Activated CD4-positive, alpha-beta T cell treated with anti-CD3 and anti-CD28 coated beads for 36 hours (primary cell): ENCODE measurements around the gene F13B. TPM values are rescaled to one million over a fixed set of nuclear protein-coding genes. Genes with fewer than 3 reads are reported as not detected.
"Not testable (repeated sequence)": the region's sequence is repeated elsewhere in the genome, so short reads cannot be mapped to it uniquely, and the experiment has no call there.

Experiments
- ATAC-seq: fragments of 200-7000 bp; cut with Tn5 transposase; one replicate; pipeline ENCODE4 v1.10.0; 2021; ENCODE audit warnings: mild to moderate bottlenecking, moderate library complexity
- CTCF ChIA-PET: fragments of 350-600 bp; sonication (Branson Sonifier 250); formaldehyde crosslinking; loops from one replicate; lab custom pipeline; 2021; ENCODE audit warnings: antibody characterized with exemption; lab: Charles Lee
- POLR2A ChIA-PET: fragments of 350-600 bp; sonication (Branson Sonifier 250); formaldehyde crosslinking; loops from one replicate; lab custom pipeline; 2021; ENCODE audit warnings: antibody characterized with exemption, inconsistent platforms; lab: Charles Lee
- DNase-seq: peaks from one replicate; pipeline ENCODE4 v3.0.0-alpha.2; 2020
- H3K27ac Mint-ChIP-seq: one replicate; pipeline ENCODE4 v1.8.0; 2021; ENCODE audit warnings: mixed read lengths
- H3K27me3 Mint-ChIP-seq: one replicate; pipeline ENCODE4 v1.8.0; 2021; ENCODE audit warnings: mixed read lengths
- H3K36me3 Mint-ChIP-seq: one replicate; pipeline ENCODE4 v1.8.0; 2021; ENCODE audit warnings: low read depth, mixed read lengths
- H3K4me1 Mint-ChIP-seq: one replicate; pipeline ENCODE4 v1.8.0; 2021; ENCODE audit warnings: mixed read lengths
- H3K4me3 Mint-ChIP-seq: one replicate; pipeline ENCODE4 v1.8.0; 2021; ENCODE audit warnings: mild to moderate bottlenecking, moderate library complexity, mixed read lengths
- H3K9me3 Mint-ChIP-seq: one replicate; pipeline ENCODE4 v1.8.0; 2021; ENCODE audit warnings: low read depth, mixed read lengths
- intact Hi-C, 2 experiments: fragments of 100-400 bp; cut with DNase I in 1 of 2; cut with micrococcal nuclease in 1 of 2; formaldehyde crosslinking; loops; one replicate each; pipeline versions ENCODE4 v1.14.2 to v1.15.1; 2022 to 2024; cut with DNase I, micrococcal nuclease
- total RNA-seq, 2 experiments: library from RNA; stranded (reverse); gene quantifications; one replicate each; pipeline ENCODE4 v1.2.3, GENCODE V29; 2021

The F13B gene
- not detected for total RNA-seq

- intact Hi-C loops: no loop called here
- POLR2A ChIA-PET: no interaction called here
- no peaks in the 10 kb centered on the region for H3K4me1 Mint-ChIP-seq
Measured at GRCh38 chr1:197066719-197067456, at the start of gene F13B. F13B (minus strand) TSS chr1:197067260; CDS start chr1:197067223, 37 bp downstream.

GRCh38 chr1:197116156-197116555 is 49.1 kb upstream of the F13B start:
- Mint-ChIP-seq H3K27me3 (no peaks in the 10 kb centered on the region), H3K4me3 (no peak overlapping the region), H3K36me3 (peaks cover 13% of the 10 kb centered on the region), H3K4me1 (no peaks in the 10 kb centered on the region), H3K9me3 (no peaks in the 10 kb centered on the region), H3K27ac (no peak overlapping the region)
- CTCF ChIA-PET: no interaction called here
- intact Hi-C loops: no loop called here
- DNase-seq (no peak), ATAC-seq (no peak)
- POLR2A ChIA-PET: no interaction called here

More at GRCh38 chr1:197066719-197067456, at the start of gene F13B:
- no peak for DNase-seq
- peaks cover 4% of the 10 kb centered on the region for H3K9me3 Mint-ChIP-seq
- CTCF ChIA-PET: no interaction called here
- no peak within 1 kb of the TSS for H3K27ac Mint-ChIP-seq
- no peaks in the 10 kb centered on the region for H3K36me3 Mint-ChIP-seq
- H3K4me3 Mint-ChIP-seq: no peak within 1 kb of the TSS
- peaks cover 2% of the 10 kb centered on the region for H3K27me3 Mint-ChIP-seq
- no peak for ATAC-seq

GRCh38 chr1:197106869-197107268 is 39.8 kb upstream of the F13B start:
- ChIA-PET CTCF (interaction anchor here (1.2 kb wide), 1 partner anchor 10 kb away, joined by 3 read pairs; no protein-coding TSS in a partner anchor), POLR2A (no interaction called here)
- H3K27ac Mint-ChIP-seq: no peak overlapping the region
- intact Hi-C loops: no loop called here
- H3K4me3 Mint-ChIP-seq: no peak overlapping the region
- H3K4me1 Mint-ChIP-seq: peaks cover 20% of the 10 kb centered on the region
- ATAC-seq (no peak), DNase-seq (no peak)
- peaks cover 2% of the 10 kb centered on the region for H3K9me3 Mint-ChIP-seq
- no peaks in the 10 kb centered on the region for H3K27me3 Mint-ChIP-seq
- peaks cover 25% of the 10 kb centered on the region for H3K36me3 Mint-ChIP-seq

GRCh38 chr1:197103300-197103699 is 36.2 kb upstream of the F13B start:
- no peaks in the 10 kb centered on the region for H3K27me3 Mint-ChIP-seq
- H3K4me3 Mint-ChIP-seq: no peak overlapping the region
- intact Hi-C loops: no loop called here
- CTCF ChIA-PET: interaction anchor here (0.6 to 1.0 kb wide), 2 partner anchors 19 to 23 kb away, joined by 4 to 5 read pairs; no protein-coding TSS in a partner anchor
- ATAC-seq (no peak), DNase-seq (no peak)
- peaks cover 2% of the 10 kb centered on the region for H3K9me3 Mint-ChIP-seq
- H3K27ac Mint-ChIP-seq: no peak overlapping the region
- POLR2A ChIA-PET: no interaction called here
- H3K36me3 Mint-ChIP-seq: peaks cover 30% of the 10 kb centered on the region
- H3K4me1 Mint-ChIP-seq: peaks cover 36% of the 10 kb centered on the region

- DNase-seq (no peak), ATAC-seq (no peak)
- no peak overlapping the region for H3K4me3 Mint-ChIP-seq
- no peaks in the 10 kb centered on the region for H3K27me3 Mint-ChIP-seq
- peaks cover 23% of the 10 kb centered on the region for H3K36me3 Mint-ChIP-seq
- ChIA-PET POLR2A (no interaction called here), CTCF (no interaction called here)
- intact Hi-C loops: no loop called here
- peaks cover 35% of the 10 kb centered on the region for H3K4me1 Mint-ChIP-seq
- no peak overlapping the region for H3K27ac Mint-ChIP-seq
- no peaks in the 10 kb centered on the region for H3K9me3 Mint-ChIP-seq
Measured at GRCh38 chr1:197101978-197102377, 34.9 kb upstream of the F13B start.

GRCh38 chr1:197100677-197101076 is 33.6 kb upstream of the F13B start:
- Mint-ChIP-seq H3K36me3 (peaks cover 20% of the 10 kb centered on the region), H3K4me1 (peaks cover 33% of the 10 kb centered on the region), H3K27me3 (no peaks in the 10 kb centered on the region), H3K4me3 (no peak overlapping the region), H3K27ac (no peak overlapping the region), H3K9me3 (no peaks in the 10 kb centered on the region)
- POLR2A ChIA-PET: no interaction called here
- DNase-seq (no peak), ATAC-seq (peak; percentile 67)
- intact Hi-C loops: no loop called here
- CTCF ChIA-PET: interaction anchor here (1.9 kb wide), 1 partner anchor 8 kb away, joined by 6 read pairs; no protein-coding TSS in a partner anchor

GRCh38 chr1:197099444-197099843 is 32.4 kb upstream of the F13B start:
- ATAC-seq: no peak
- no peak for DNase-seq
- intact Hi-C loops: no loop called here
- Mint-ChIP-seq H3K27ac (no peak overlapping the region), H3K27me3 (no peaks in the 10 kb centered on the region), H3K4me1 (peaks cover 33% of the 10 kb centered on the region), H3K36me3 (peaks cover 16% of the 10 kb centered on the region), H3K4me3 (no peak overlapping the region), H3K9me3 (no peaks in the 10 kb centered on the region)
- ChIA-PET POLR2A (no interaction called here), CTCF (interaction anchor here (1.9 kb wide), 1 partner anchor 7 kb away, joined by 6 read pairs; no protein-coding TSS in a partner anchor)

GRCh38 chr1:197096971-197097370 is 29.9 kb upstream of the F13B start:
- Mint-ChIP-seq H3K36me3 (peaks cover 14% of the 10 kb centered on the region), H3K4me1 (peaks cover 16% of the 10 kb centered on the region)
- CTCF ChIA-PET: interaction anchor here (0.8 to 1.1 kb wide), 2 partner anchors 10 to 73 kb away, joined by 3 to 4 read pairs; no protein-coding TSS in a partner anchor
- H3K4me3 Mint-ChIP-seq, H3K27me3 Mint-ChIP-seq, intact Hi-C loops, ATAC-seq, H3K27ac Mint-ChIP-seq, H3K9me3 Mint-ChIP-seq, DNase-seq, POLR2A ChIA-PET: not testable (repeated sequence)

- DNase-seq (peak; percentile 7), ATAC-seq (peak; percentile 30)
- no peaks in the 10 kb centered on the region for H3K27me3 Mint-ChIP-seq
- H3K36me3 Mint-ChIP-seq: peaks cover 14% of the 10 kb centered on the region
- H3K4me3 Mint-ChIP-seq: no peak overlapping the region
- H3K27ac Mint-ChIP-seq: no peak overlapping the region
- intact Hi-C loops: no loop called here
- ChIA-PET POLR2A (no interaction called here), CTCF (interaction anchor here (1.1 kb wide), 1 partner anchor 72 kb away, joined by 4 read pairs; no protein-coding TSS in a partner anchor)
- no peaks in the 10 kb centered on the region for H3K9me3 Mint-ChIP-seq
- H3K4me1 Mint-ChIP-seq: peaks cover 8% of the 10 kb centered on the region
Measured at GRCh38 chr1:197096137-197096536, 29.1 kb upstream of the F13B start.

- POLR2A ChIA-PET: no interaction called here
- DNase-seq: no peak
- Mint-ChIP-seq H3K36me3 (peaks cover 23% of the 10 kb centered on the region), H3K4me3 (no peak overlapping the region), H3K27ac (no peak overlapping the region), H3K4me1 (no peaks in the 10 kb centered on the region), H3K27me3 (no peaks in the 10 kb centered on the region), H3K9me3 (no peaks in the 10 kb centered on the region)
- CTCF ChIA-PET: interaction anchor here (1.5 kb wide), 1 partner anchor 7 kb away, joined by 6 read pairs; no protein-coding TSS in a partner anchor
- no peak for ATAC-seq
- intact Hi-C loops: no loop called here
Measured at GRCh38 chr1:197093226-197093885, 26.3 kb upstream of the F13B start.

GRCh38 chr1:197092491-197093023 is 25.5 kb upstream of the F13B start:
- no peak for DNase-seq
- intact Hi-C loops: no loop called here
- ChIA-PET CTCF (interaction anchor here (1.5 kb wide), 1 partner anchor 8 kb away, joined by 6 read pairs; no protein-coding TSS in a partner anchor), POLR2A (no interaction called here)
- Mint-ChIP-seq H3K27ac (no peak overlapping the region), H3K9me3 (no peaks in the 10 kb centered on the region), H3K27me3 (no peaks in the 10 kb centered on the region), H3K36me3 (peaks cover 25% of the 10 kb centered on the region), H3K4me1 (no peaks in the 10 kb centered on the region), H3K4me3 (no peak overlapping the region)
- no peak for ATAC-seq
